ENCODE results near the gene ADD1.
"Not testable (repeated sequence)": the region's sequence is repeated elsewhere in the genome, so short reads cannot be mapped to it uniquely, and the experiment has no call there.

Gene ADD1

DNA sequence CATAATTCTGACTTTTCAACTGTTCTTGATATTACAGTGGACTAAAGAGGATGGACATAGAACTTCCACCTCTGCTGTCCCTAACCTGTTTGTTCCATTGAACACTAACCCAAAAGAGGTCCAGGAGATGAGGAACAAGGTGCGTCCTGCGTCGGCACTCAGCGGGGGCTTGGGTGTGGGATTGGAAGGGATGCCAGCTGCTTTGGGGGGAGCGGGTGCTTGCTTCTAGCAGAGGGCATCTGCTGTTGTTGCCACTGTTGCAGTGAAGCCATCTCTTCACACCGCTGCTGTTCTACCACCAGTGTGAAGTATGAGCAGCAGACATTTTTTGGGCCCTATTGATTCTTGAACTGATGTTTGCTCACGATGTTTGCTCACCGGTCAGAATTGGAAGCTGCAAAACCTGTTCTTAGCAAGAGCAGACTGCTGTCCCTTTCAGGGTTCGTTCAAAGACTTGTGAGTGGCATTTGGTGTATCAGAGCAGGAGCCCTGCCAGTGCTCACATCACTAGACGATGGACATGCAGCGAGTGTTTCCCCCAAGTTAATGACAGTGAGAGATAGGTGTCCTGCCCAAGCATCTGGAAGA is 64.2 kb downstream of the ADD1 start:
- H3K27ac ChIP-seq (ENCODE audit: low read depth, low read length), result no peak overlapping the region
- H3K27me3 ChIP-seq (ENCODE audit: control insufficient read depth, insufficient read depth, low read length), result no peaks in the 10 kb centered on the region

DNA sequence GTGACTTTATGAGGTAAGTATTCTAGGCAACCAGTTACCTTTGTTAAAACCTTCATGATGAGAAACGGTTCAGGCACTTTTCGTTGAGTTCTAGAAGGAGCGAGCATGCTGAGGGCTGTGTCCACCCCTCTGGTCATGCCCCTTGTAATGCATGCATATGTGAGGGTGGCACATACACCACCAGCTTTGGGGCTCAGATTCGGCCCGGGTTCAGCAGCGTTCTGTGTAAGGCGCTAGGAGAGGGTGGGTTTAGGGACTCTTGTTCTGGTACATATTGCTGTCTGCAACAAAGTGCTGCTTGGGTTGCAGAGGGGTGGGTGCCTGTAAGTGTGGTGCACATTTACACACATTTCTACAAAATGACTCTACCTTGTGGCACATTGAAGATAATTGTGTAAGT is 65.0 kb downstream of the ADD1 start:
- Histone ChIP-seq H3K27me3 (ENCODE audit: control insufficient read depth, insufficient read depth, low read length) (no peaks in the 10 kb centered on the region), H3K4me1 (ENCODE audit: control insufficient read depth, insufficient read depth, low read length) (no peaks in the 10 kb centered on the region), H3K36me3 (ENCODE audit: control insufficient read depth, insufficient read depth, low read length) (peaks cover 66% of the 10 kb centered on the region), H3K9ac (ENCODE audit: low read length) (no peak overlapping the region), H3K27ac (ENCODE audit: low read depth, low read length) (no peak overlapping the region), H3K4me3 (ENCODE audit: low read length) (no peak overlapping the region)

More for the DNA sequence above, 64.2 kb downstream of the ADD1 start:
- H3K4me1 ChIP-seq (ENCODE audit: control insufficient read depth, insufficient read depth, low read length), result no peaks in the 10 kb centered on the region
- H3K36me3 ChIP-seq (ENCODE audit: control insufficient read depth, insufficient read depth, low read length), result peaks cover 61% of the 10 kb centered on the region
- no peak overlapping the region for H3K9ac ChIP-seq (ENCODE audit: low read length)
- H3K4me3 ChIP-seq (ENCODE audit: low read length), result no peak overlapping the region

DNA sequence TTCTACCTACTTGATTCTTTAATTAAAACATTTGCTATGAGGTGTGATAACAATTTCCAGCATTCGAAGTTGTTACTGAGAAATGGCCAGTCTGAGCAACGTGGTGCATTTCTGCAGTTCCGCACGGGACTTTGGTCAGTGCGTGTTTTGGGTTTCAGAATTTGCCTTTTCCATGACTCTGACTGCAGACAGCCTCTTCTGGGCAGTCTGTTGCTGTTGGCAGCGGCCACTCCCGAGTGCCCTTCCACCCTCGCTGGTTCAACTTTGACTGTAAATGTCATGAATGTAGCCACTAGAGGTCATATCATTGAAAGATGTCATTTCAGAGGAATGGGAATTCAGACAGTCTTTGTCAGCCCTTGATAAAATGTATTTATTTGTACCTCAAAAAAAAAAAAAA is 65.9 kb downstream of the ADD1 start:
- H3K4me3 ChIP-seq (ENCODE audit: low read length), result no peak overlapping the region
- H3K9ac ChIP-seq (ENCODE audit: low read length), result no peak overlapping the region
- no peaks in the 10 kb centered on the region for H3K27me3 ChIP-seq (ENCODE audit: control insufficient read depth, insufficient read depth, low read length)
- no peak overlapping the region for H3K27ac ChIP-seq (ENCODE audit: low read depth, low read length)
- peaks cover 65% of the 10 kb centered on the region for H3K36me3 ChIP-seq (ENCODE audit: control insufficient read depth, insufficient read depth, low read length)
- H3K4me1 ChIP-seq (ENCODE audit: control insufficient read depth, insufficient read depth, low read length), result no peaks in the 10 kb centered on the region

DNA sequence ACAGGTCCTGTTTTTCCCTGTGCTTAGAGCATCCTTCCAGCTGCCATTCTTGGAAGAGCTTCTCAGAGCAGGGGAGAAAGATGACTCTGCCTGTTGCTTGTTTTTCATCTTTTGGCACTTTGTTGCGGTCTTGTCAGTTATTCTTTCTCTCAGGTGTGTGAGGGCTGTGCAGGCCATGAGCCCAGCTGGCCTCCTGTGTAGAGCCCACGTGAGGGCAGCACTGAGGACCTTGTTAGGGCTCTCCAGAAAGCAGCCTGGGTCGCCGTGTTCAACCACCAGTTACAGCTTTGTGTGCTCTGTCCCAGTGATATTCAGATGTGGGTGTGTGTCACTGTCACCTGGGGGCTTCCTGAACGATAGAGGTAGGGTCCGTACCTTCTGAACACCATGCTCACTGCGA is 66.8 kb downstream of the ADD1 start:
- H3K27ac ChIP-seq (ENCODE audit: low read depth, low read length), result no peak overlapping the region
- no peak overlapping the region for H3K9ac ChIP-seq (ENCODE audit: low read length)
- peaks cover 66% of the 10 kb centered on the region for H3K36me3 ChIP-seq (ENCODE audit: control insufficient read depth, insufficient read depth, low read length)
- H3K4me1 ChIP-seq (ENCODE audit: control insufficient read depth, insufficient read depth, low read length), result no peaks in the 10 kb centered on the region
- no peaks in the 10 kb centered on the region for H3K27me3 ChIP-seq (ENCODE audit: control insufficient read depth, insufficient read depth, low read length)
- no peak overlapping the region for H3K4me3 ChIP-seq (ENCODE audit: low read length)

DNA sequence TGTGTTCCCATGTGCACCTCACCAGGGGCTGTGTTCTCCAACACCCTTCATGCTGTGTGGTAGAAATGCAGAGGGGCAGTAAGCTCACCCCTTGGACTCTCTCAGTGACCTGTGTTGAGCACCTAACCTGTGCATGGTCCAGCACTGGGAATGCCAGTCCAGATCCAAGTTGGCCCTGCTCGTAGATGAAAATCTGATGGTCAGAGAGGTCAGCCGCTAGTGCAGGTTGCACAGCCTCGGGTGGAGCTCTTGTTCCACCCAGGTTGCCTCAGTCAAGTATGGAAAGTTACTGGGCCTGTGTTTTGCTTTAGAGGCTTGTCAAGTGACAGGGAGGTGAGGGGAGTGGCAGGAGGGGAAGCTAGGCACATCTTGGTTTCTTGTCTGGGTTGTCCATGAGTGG is 68.2 kb downstream of the ADD1 start:
- Histone ChIP-seq H3K4me1 (ENCODE audit: control insufficient read depth, insufficient read depth, low read length) (no peaks in the 10 kb centered on the region), H3K27ac (ENCODE audit: low read depth, low read length) (no peak overlapping the region), H3K36me3 (ENCODE audit: control insufficient read depth, insufficient read depth, low read length) (peaks cover 64% of the 10 kb centered on the region), H3K9ac (ENCODE audit: low read length) (no peak overlapping the region), H3K4me3 (ENCODE audit: low read length) (no peak overlapping the region), H3K27me3 (ENCODE audit: control insufficient read depth, insufficient read depth, low read length) (no peaks in the 10 kb centered on the region)

DNA sequence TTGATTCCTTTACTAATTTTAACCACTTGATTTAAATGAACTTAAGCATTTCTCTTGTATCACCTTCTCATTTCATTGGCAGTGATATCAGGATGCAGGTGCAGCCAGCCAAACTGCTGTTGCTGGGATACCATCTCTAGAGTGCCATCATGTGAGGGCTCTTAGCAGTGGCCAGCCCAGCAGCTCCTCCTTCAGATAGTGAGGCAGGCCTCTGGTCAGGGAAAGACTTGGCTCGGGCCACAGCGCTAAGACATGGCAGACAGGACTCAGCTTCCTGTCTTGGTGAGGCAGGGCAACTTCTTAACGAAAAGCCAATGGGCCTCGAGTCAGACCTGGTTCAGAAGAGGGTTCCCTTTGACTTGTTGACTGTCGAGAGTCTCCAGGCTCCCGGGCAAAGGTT is 69.5 kb downstream of the ADD1 start:
- H3K27ac ChIP-seq (ENCODE audit: low read depth, low read length), result no peak overlapping the region
- H3K4me1 ChIP-seq (ENCODE audit: control insufficient read depth, insufficient read depth, low read length), result no peaks in the 10 kb centered on the region
- no peak overlapping the region for H3K4me3 ChIP-seq (ENCODE audit: low read length)
- H3K27me3 ChIP-seq (ENCODE audit: control insufficient read depth, insufficient read depth, low read length), result no peaks in the 10 kb centered on the region
- peaks cover 52% of the 10 kb centered on the region for H3K36me3 ChIP-seq (ENCODE audit: control insufficient read depth, insufficient read depth, low read length)
- H3K9ac ChIP-seq (ENCODE audit: low read length), result no peak overlapping the region

DNA sequence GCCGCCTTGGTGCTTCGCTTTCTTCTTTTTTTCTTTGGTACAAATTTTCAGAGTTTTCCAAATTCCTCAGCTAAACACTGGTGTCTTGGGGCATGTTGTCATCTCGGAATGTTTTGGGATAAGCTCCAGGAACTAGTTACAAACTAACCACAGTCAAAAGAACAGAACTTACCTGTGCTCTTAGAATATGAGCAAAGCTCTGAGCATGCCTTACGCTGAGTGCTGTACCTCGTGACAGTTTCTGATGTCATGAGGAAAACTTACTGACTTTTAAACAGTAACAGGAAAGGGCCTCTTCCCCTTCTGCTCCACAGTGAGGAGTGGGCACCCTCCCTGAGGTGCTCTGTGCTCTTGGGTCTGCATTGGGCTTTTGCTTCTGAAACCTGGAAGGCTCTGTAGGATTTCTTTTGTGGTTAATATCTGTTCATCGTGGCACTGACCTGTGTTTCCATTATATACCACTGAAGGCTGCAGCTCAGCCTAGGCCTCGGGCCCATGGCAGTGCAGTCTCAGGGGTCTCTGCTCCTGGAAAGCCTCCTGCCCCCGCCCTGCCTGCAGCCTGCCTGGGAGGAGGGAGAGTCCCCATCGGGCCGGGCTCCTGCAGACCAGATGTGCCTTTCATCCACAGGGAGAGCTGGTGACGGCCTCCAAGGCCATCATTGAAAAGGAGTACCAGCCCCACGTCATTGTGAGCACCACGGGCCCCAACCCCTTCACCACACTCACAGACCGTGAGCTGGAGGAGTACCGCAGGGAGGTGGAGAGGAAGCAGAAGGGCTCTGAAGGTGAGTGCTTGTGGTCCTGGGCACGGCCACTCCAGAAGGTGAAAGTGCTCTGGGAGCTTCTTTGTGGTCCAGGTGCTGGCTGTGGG is 70.8 kb downstream of the ADD1 start:
- Histone ChIP-seq H3K27ac (ENCODE audit: low read depth, low read length) (no peak overlapping the region), H3K4me3 (ENCODE audit: low read length) (no peak overlapping the region), H3K9ac (ENCODE audit: low read length) (no peak overlapping the region), H3K4me1 (ENCODE audit: control insufficient read depth, insufficient read depth, low read length) (no peaks in the 10 kb centered on the region), H3K27me3 (ENCODE audit: control insufficient read depth, insufficient read depth, low read length) (no peaks in the 10 kb centered on the region), H3K36me3 (ENCODE audit: control insufficient read depth, insufficient read depth, low read length) (peaks cover 39% of the 10 kb centered on the region)

DNA sequence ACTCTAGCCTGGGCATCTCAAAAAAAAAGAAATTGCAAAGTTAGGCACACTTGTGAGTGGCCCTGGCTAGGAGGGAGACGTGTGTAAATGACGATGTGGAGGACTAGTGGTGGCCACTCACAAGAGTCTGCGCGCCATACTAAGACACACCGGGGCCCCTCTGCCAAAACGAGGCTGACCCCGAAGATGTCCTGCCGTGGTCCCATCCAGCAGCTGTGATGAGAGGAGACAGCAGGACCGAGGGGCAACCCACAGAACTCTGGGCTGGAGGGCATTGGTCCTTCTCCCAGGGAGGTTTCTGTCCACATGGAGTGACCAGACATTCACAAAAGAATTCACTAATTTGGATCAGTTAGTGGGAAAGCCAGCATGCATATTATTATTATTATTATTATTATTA is 72.1 kb downstream of the ADD1 start:
- Histone ChIP-seq H3K4me3 (ENCODE audit: low read length) (no peak overlapping the region), H3K27ac (ENCODE audit: low read depth, low read length) (no peak overlapping the region), H3K4me1 (ENCODE audit: control insufficient read depth, insufficient read depth, low read length) (no peaks in the 10 kb centered on the region), H3K9ac (ENCODE audit: low read length) (no peak overlapping the region), H3K27me3 (ENCODE audit: control insufficient read depth, insufficient read depth, low read length) (no peaks in the 10 kb centered on the region), H3K36me3 (ENCODE audit: control insufficient read depth, insufficient read depth, low read length) (peaks cover 28% of the 10 kb centered on the region)

DNA sequence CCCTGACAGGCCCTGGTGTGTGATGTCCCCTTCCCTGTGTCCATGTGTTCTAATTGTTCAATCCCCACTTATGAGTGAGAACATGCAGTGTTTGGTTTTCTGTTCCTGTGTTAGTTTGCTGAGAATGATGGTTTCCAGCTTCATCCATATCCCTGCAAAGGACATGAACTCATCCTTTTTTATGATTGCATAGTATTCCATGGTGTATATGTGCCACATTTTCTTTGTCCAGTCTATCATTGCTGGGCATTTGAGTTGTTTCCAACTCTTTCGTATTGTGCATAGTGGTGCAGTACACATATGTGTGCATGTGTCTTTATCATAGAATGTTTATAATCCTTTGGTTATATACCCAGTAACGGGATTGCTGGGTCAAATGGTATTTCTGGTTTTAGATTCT is 73.1 kb downstream of the ADD1 start:
- H3K36me3 ChIP-seq (ENCODE audit: control insufficient read depth, insufficient read depth, low read length), result peaks cover 24% of the 10 kb centered on the region
- H3K4me3 ChIP-seq (ENCODE audit: low read length); H3K4me1 ChIP-seq (ENCODE audit: control insufficient read depth, insufficient read depth, low read length); H3K27ac ChIP-seq (ENCODE audit: low read depth, low read length); H3K9ac ChIP-seq (ENCODE audit: low read length); H3K27me3 ChIP-seq (ENCODE audit: control insufficient read depth, insufficient read depth, low read length): not testable (repeated sequence)

DNA sequence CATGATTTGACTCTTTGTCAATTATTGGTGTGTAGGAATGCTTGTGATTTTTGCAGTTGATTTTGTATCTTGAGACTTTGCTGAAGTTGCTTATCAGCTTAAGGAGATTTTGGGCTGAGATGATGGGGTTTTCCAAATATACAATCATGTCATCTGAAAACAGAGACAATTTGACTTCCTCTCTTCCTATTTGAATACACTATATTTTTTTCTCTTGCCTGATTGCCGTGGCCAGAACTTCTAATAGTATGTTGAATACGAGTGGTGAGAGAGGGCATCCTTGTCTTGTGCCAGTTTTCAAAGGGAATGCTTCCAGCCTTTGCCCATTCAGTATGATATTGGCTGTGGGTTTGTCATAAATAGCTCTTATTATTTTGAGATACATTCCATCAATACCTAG is 74.7 kb downstream of the ADD1 start:
- H3K4me1 ChIP-seq (ENCODE audit: control insufficient read depth, insufficient read depth, low read length); H3K4me3 ChIP-seq (ENCODE audit: low read length); H3K27me3 ChIP-seq (ENCODE audit: control insufficient read depth, insufficient read depth, low read length); H3K9ac ChIP-seq (ENCODE audit: low read length); H3K27ac ChIP-seq (ENCODE audit: low read depth, low read length): not testable (repeated sequence)
- peaks cover 25% of the 10 kb centered on the region for H3K36me3 ChIP-seq (ENCODE audit: control insufficient read depth, insufficient read depth, low read length)

DNA sequence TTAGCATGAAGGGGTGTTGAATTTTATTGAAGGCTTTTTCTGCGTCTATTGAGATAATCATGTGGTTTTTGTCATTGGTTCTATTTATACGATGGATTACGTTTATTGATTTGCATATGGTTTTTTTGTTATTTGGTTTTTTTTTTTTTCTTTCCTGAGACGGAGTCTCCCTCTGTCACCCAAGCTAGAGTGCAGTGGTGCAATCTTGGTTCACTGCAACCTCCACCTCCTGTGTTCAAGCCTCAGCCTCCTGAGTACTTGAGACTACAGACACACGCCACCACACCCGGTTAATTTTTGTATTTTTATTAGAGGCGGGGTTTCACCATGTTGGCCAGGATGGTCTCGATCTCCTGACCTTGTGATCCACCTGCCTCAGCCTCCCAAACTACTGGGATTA is 75.1 kb downstream of the ADD1 start:
- H3K4me3 ChIP-seq (ENCODE audit: low read length), result not testable (repeated sequence)
- peaks cover 26% of the 10 kb centered on the region for H3K36me3 ChIP-seq (ENCODE audit: control insufficient read depth, insufficient read depth, low read length)

DNA sequence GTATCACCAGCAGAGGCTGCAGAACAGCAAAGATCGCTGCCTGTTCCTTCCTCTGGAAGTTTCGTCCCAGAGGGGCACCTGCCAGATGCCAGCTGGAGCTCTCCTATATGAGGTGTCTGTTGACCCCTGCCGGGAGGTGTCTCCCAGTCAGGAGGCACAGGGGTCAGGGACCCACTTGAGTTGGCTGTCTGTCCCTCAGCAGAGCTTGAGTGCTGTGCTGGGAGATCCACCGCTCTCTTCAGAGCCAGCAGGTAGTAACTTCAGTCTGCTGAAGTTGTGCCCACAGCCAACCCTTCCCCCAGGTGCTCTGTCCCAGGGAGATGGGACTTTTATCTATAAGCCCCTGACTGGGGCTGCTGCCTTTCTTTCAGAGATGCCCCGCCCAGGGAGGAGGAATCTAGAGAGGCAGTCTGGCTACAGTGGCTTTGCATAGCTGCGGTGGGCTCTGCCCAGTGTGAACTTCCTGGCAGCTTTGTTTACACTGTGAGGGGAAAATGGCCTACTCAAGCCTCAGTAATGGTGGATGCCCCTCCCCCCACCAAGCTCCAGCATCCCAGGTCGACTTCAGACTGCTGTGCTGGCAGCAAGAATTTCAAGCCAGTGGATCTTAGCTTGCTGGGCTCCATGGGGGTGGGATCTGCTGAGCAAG is 78.9 kb downstream of the ADD1 start:
- not testable (repeated sequence) for H3K4me3 ChIP-seq (ENCODE audit: low read length); H3K27ac ChIP-seq (ENCODE audit: low read depth, low read length); H3K27me3 ChIP-seq (ENCODE audit: control insufficient read depth, insufficient read depth, low read length); H3K9ac ChIP-seq (ENCODE audit: low read length); H3K4me1 ChIP-seq (ENCODE audit: control insufficient read depth, insufficient read depth, low read length)
- H3K36me3 ChIP-seq (ENCODE audit: control insufficient read depth, insufficient read depth, low read length), result peaks cover 26% of the 10 kb centered on the region

More for the DNA sequence above, 75.1 kb downstream of the ADD1 start:
- not testable (repeated sequence) for H3K27me3 ChIP-seq (ENCODE audit: control insufficient read depth, insufficient read depth, low read length); H3K4me1 ChIP-seq (ENCODE audit: control insufficient read depth, insufficient read depth, low read length); H3K9ac ChIP-seq (ENCODE audit: low read length); H3K27ac ChIP-seq (ENCODE audit: low read depth, low read length)
